Measurements from ENCODE around the gene PURA.

PURA gene

GRCh38 chr5:140134277-140134935 lies 20.5 kb downstream of the PURA start:
- DNase-seq (ENCODE audit: extremely low read depth, low read depth), result no peak
- H3K4me3 ChIP-seq (replicated peaks; ENCODE audit: low read depth, low read length), result no peak overlapping the region
- no peak for TF ChIP-seq CTCF (IDR thresholded peaks at IDR 0.05; ENCODE audit: low read depth, low read length, missing control alignments)

GRCh38 chr5:140135127-140135526 lies 21.2 kb downstream of the PURA start:
- no peak overlapping the region for H3K4me3 ChIP-seq (replicated peaks; ENCODE audit: low read depth, low read length)
- DNase-seq (ENCODE audit: extremely low read depth, low read depth), result no peak
- TF ChIP-seq CTCF (IDR thresholded peaks at IDR 0.05; ENCODE audit: low read depth, low read length, missing control alignments), result no peak

DNA sequence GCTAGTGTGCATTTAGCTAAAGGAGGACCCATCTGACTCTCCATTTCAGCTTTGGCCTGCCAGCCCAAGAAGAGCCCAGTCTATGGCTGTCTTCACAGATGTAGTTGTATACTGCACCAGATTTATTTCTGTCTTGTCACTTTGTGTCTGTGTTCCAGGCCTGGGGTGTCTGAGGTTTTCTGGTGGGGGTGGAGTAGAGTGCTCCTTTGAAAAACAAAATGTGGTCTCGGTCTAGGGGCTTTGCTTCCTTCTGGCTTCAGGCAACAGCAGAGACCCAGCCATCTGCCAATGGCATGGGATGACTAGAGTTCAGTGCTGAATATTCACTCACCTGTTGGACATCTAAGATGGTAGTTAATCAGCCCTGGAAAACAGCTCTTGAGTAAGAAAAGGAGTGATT lies 22.7 kb downstream of the PURA start:
- H3K4me3 ChIP-seq (replicated peaks; ENCODE audit: low read depth, low read length), result no peak overlapping the region
- DNase-seq (ENCODE audit: extremely low read depth, low read depth), result no peak
- no peak for TF ChIP-seq CTCF (IDR thresholded peaks at IDR 0.05; ENCODE audit: low read depth, low read length, missing control alignments)

DNA sequence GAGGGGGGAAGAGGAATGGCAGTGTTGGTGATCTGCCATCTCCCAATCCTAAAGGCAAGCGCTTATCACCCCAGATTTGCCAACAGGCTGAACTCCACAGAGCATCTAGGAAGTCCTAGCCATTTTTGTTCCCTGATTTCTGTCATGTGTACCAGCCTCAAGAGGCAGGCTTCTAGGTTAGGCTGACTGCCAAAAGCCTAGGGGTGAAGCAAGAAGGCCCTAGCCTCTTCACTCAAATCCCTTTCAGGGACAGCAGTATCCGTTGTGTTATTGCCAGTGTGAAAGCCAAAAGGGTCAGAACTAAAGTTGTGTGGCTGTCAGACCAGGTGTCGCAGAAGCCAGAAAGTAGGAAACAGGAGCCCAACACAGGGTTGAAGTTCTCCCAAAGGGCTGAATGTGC lies 26.5 kb downstream of the PURA start:
- no peak for TF ChIP-seq CTCF (IDR thresholded peaks at IDR 0.05; ENCODE audit: low read depth, low read length, missing control alignments)
- H3K4me3 ChIP-seq (replicated peaks; ENCODE audit: low read depth, low read length), result no peak overlapping the region
- DNase-seq (ENCODE audit: extremely low read depth, low read depth), result no peak

GRCh38 chr5:140141241-140141640 lies 27.3 kb downstream of the PURA start:
- H3K4me3 ChIP-seq (replicated peaks; ENCODE audit: low read depth, low read length), result no peak overlapping the region
- TF ChIP-seq CTCF (IDR thresholded peaks at IDR 0.05; ENCODE audit: low read depth, low read length, missing control alignments), result no peak
- DNase-seq (ENCODE audit: extremely low read depth, low read depth), result no peak

GRCh38 chr5:140142246-140142645 lies 28.3 kb downstream of the PURA start:
- no peak for TF ChIP-seq CTCF (IDR thresholded peaks at IDR 0.05; ENCODE audit: low read depth, low read length, missing control alignments)
- no peak for DNase-seq (ENCODE audit: extremely low read depth, low read depth)
- H3K4me3 ChIP-seq (replicated peaks; ENCODE audit: low read depth, low read length), result no peak overlapping the region

DNA sequence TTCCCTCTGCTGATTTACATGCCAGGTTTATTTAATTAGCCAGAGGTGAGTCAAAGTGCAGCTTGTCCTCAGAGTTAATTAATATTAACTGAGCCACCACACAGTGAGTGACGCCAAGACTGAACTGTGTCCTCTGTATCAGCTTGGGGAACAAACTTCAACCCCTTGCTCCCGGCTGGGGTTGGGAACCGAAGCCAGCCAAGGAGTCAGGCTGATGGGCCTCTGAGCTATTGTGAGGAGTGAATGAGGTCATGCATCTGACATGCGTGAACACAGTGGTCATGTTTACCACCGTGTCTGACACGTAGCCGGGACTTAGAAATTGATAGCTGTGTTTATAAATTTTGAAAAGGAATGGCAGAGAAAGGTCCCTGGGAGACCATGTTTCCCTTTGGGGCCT lies 28.9 kb downstream of the PURA start:
- TF ChIP-seq CTCF (IDR thresholded peaks at IDR 0.05; ENCODE audit: low read depth, low read length, missing control alignments), result no peak
- no peak overlapping the region for H3K4me3 ChIP-seq (replicated peaks; ENCODE audit: low read depth, low read length)
- DNase-seq (ENCODE audit: extremely low read depth, low read depth), result no peak

All from HFF-Myc (cell line).